GM03348 (cell line): ENCODE measurements around the gene DLL1.
"Not testable (repeated sequence)": the region's sequence is repeated elsewhere in the genome, so short reads cannot be mapped to it uniquely, and the experiment has no call there.

Source experiments
- DNase-seq: peaks from one replicate; pipeline ENCODE4 v3.0.0; 2012; ENCODE audit warnings: low spot score

Gene DLL1

DNA sequence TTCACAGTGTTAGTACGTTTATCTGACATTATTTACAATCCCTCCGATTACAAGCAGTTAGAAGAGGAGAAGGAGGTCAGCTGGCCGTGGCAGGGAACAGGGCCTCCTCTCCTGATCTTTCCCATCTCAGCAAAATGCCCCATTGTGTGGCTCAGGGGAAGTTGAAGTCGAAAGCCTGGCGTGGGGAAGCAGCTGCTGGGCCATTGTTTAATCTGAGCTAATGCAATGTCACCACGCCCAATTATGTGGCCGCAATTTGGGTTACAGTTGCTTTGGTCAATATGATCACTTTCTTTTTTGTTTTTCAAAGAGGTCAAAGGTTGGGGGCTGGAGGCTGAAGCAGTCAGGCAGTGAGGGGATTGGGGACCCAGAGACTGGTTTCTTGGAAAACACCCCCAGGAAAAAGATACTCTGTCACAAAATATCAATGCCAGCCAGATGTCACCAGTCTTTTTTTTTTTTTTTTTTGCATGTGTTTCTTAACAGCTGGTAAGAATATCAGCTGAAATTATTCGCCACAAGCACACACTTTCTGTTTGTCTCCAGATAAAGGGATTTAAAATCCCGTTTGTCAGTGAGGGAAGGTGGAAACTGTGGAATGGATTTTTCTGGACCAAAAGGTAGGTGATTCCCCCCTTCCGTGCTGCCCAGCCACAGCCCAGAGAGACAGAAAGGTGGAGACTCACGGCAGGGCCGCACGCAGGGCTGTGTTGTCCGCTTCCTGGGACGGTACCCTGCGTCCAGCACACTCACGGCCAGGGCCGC, 24.6 kb downstream of the DLL1 start:
- no peak for DNase-seq

DNA sequence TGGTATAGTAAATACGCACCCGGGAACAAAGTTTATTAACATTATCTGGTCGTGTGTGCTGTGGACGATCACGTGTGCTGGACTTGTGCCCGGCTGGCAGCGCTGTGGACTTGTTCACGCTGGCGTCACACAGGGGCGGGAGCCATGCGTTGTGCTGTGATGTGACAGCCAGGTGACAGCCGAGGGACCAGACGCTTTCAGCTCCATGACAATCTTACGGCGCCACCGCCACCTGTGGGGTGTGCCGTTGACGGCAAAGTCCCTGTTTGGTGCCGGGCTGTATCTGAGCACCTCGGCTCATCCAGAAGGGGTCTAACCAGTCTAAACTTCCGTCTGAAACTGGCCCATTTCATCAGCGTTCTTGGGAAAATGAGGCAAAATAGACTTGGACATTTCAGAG, 25.2 kb downstream of the DLL1 start:
- DNase-seq = no peak

DNA sequence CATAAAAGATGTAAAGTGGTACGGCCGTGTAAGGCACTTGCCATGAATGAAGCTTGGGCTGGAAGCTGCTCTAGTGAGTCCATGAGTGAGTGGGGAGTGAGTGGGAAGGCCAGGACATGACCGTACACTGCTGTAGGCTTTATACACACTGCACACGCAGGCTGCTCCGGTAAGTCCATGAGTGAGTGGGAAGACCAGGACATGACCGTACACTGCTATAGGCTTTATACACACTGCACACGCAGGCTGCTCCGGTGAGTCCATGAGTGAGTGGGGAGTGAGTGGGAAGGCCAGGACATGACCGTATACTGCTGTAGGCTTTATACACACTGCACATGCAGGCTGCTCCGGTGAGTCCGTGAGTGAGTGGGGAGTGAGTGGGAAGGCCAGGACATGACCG, 26.2 kb downstream of the DLL1 start:
- DNase-seq = not testable (repeated sequence)

DNA sequence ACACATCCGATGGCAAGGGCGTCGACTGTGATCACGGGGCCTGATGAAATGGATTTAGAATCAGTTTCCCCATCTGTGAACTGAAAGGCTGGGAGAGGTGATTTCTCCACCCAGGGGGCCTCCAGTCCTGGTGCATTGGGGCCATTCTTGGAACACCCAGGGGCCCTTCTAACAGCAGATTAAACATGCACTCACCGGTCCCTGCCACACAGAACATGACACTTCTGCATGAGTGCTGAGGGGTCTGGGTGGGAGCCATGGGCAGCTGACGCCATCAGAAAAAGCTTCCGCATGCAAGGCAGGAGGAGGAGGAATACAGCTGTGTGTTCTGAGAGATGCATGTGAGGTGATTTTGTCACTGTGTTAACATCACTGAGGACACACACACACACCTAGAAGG, 26.8 kb downstream of the DLL1 start:
- no peak for DNase-seq

DNA sequence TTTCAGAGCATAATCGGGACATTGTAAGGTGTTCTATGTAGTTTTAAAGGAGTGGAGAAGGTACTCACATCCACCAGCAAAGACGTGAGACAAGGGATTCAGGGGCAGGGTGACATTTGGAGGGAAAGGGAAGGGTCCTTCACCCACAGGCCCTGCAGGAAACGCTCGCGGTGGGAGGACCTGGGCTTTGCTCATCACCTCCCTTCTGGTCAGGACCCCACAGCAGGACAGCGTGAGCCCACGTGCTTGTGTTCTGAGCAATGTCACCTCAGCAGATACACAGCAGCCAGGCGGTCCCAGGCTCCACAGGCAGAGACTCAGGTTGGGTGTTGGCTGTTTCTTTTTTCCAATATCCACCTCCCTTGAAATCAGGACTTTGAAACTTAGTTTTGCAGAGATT, 27.5 kb downstream of the DLL1 start:
- no peak for DNase-seq

DNA sequence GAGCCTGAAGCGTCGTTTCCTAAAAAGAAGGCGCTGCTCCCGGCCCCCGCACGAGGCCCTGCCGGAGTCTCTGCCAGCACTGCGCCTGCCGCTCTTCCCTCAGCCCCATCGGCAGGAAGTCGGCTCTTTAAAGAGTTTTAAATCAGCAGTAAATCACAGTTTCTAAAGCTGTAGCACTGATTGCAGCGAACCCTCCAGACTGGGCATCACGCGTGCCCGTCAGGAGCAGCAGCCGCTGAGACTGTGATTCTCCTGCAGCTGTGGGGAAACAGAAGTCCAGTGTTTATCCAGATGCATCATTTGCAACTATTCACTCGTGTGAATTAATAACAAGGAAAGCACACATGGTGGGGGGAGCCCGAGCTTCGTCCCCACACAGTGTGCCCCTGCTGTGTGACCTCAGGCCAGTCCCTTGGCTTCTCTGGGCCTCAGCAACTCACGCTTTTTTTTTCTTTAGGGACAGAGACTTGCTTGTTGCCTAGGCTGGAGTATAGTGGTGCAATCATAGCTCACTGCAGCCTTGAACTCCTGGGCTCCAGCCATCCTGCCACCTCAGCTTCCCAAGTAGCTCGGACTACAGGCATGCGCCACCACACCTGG, 28.3 kb downstream of the DLL1 start:
- DNase-seq = no peak

DNA sequence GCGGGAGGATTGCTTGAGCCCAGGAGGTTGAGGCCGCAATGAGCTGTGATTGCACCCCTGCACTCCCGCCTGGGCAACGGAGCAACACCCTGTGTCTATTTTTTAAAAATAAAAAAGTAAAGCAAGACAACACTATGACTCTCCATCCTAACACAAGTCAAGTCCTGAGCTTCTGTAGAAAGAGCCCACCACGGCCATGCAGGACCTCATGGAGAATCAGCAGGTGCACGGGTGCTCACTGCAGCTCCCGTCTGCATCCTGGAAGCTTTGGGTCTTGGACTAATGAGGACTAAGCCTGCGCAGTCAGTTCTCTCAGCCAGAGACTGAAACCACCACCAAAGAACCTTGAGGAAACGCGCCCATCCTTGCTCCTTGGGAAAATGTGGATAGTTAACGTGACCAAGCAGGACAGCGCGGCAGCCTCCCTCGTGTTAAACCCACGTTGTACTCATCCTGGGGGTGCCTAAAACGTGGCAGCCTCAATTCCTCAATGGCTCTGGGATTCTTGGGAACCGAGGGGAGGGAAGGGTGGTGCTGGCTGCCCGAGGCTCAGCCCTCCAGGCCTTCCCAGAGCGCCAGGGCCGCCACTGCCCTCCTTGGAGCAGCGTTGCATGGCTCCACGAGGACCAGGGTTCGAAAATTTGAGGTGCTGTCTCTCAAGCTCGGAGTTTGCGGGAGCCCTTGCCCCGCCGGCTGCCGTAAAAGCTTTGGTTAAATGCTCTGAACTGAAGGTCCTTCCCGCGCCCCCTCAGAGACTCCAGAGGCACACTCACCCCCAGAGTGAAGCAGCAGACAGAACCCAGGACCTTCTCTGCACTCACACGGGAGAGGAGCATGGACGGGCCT, 29.0 kb downstream of the DLL1 start:
- DNase-seq = no peak

DNA sequence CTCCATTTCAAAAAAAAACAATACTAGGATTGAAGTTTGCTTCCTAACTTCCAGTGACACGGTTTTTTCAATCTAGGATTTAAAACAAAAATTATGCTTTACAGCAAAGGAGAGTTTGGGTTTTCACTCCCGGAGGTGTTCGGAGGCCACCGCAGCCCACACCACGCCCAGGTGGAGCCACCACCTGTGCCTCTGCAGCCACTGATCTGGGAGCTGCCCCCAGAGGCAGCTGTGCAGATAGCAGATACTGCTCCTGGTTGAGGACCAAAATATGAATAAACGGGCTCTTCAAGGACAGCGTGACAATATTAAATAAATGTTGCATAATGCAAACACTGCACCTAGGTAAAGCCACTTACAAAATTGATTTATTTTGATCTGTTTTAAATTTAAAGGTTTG, 30.2 kb downstream of the DLL1 start:
- DNase-seq = no peak

DNA sequence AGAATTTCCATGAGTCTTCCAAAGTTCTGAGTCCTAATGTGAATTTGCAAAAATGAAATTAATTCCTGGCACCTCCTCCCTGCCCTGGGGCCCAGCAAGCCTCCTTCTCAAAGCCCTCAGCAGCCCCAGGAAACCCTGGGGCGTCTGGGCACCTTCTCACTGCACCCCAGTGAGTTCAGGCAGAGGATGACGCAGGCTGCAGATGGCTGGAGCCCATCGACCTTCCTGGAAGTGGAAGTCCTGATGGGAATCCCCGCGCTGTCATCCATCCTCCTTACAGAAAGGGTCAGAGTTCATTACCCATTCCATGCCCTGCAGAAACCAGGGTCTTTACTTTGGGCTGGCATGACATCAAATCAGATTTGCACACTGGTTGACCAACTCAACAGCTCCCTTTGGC, 31.6 kb downstream of the DLL1 start:
- DNase-seq = no peak

DNA sequence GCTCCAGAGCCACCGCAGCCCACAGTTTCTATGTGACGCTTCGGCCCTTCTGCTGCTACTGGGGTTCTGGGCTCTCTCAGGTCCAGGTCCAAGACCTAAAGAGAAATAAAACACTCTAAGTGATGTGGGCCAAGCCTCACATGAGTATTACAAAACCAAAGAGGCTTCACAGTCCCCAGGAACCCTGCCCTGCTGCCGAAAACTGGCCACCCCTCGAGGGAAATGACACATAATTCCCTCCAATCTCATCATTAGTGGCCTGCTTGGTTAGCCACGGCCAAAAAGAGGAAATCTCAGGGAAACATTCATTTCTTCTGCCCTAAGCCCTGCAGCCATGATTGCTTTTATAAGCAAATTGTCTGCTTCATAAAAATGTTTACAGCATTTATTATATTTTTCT, 32.5 kb downstream of the DLL1 start:
- no peak for DNase-seq

DNA sequence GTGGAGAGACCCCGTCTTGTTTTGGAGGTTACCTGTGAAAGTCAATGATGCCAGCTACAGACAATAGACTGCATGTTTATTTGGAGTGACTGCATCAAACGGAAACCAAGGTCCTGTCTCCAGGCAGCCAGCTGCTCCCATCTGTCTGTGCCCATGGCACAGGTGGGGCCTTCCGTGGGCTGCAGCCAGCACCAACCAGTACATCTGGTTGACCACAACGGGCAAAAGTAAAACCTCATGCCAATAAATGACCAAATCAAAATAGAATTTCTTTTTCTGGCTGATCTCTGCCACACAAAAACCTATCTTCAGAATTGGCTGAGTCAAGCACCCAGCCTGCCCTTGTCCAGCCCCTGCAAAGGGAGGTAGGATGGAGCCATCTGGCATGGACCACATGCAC, 33.5 kb downstream of the DLL1 start:
- DNase-seq = no peak

DNA sequence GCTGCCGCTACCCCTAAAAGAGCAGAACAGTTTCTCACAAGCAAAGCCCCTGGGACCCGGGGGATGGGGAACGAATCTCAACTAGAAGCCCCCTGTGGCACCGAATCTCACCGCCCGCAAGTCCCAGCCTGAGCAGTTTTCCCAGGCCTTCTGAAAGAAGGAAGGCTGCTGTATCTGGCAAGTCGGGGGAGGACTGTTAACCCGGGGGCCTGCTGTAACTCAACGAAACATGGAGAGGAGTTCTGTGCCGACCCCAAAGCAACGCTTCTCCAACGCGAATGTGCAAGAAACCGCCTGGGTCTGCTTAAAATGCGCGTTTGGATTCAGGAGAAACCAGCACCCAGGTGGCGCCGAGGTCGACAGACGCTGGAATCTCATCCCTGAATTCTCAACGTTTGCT, 34.2 kb downstream of the DLL1 start:
- DNase-seq = no peak

DNA sequence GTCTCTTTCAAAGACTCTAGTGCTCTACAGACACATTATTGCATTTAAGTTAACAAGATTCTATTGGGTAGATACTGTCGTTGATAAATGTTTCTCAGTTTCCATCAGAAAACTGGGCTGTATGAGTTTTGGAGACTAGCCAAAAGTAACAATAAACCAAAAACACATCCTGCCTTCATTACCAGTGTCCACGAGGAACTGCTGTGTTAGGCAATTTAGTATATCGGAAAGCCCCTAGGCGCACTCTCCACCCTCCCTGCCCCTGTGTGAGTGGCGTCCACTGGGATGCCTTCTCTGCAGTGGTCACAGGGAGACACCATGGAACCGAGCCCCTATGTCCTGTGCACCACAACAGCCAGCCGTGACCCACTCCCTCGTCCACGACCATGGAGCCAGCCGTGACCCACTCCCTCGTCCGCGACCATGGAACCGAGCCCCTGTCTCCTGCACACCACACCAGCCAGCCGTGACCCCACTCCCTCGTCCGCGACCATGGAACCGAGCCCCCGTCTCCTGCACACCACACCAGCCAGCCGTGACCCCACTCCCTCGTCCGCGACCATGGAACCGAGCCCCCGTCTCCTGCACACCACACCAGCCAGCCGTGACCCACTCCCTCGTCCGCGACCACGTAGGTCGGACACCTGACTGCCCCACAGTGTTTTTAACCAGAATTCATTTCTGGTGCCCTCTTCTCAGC, 35.3 kb downstream of the DLL1 start:
- DNase-seq = no peak

DNA sequence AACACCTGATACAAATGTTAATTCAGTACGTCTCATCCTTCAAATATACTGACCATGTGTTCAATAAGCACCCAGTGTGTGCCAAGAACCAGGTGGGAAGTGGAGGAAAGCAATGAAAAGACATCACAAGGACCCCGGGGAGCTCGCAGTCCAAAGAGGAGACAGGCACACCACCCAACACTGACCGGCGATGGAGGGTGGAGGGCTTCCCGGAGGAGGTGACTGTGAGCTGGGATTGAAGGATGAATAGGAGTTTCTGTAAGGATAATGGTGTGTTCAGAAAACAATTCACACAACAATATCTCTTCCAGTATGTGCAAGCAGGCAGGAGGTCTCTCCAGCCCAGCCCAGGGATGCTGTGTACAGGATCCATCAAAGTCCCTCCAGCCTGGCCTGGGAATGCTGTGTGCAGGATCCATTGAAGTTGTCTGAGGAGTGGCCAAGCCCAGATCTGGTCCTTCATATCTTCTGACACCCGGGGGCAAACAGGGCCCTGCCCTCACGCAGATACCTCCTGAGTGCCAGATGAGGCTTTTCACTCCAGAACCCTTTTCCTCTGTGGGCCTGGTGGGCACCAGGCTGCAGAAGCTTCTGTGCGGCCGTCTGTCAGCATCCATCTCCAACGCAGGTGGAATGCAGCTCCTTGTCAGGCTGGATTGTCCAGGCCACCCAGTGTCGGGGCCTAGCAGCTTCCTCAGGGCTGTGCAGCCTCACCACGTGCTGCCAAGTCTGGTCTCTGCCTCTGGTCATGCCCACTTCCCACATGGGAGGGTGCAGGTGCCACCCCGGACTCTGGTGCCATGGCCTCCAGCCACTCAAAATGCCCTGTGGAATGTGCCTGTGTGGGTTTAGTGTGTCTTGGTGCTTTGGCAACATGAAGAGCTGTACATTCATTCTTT, 36.3 kb downstream of the DLL1 start:
- DNase-seq = no peak

DNA sequence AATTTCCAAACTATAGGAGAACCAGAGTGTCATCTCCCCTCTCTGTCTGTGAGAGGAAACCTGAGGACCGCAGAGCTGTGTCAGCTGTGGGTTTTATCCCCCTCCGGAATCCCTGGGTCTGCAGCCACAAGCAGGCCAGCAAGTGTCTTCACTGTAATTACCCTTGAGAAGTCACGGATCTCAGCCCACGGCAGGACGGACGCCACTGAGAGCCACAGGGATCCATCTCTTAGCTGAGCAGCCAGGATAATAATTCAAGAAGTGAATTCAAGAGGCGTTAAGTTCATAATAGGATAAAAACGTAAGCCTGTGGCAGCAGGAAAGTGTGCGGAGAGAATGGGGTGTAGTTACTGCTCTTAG, 37.0 kb downstream of the DLL1 start:
- no peak for DNase-seq

DNA sequence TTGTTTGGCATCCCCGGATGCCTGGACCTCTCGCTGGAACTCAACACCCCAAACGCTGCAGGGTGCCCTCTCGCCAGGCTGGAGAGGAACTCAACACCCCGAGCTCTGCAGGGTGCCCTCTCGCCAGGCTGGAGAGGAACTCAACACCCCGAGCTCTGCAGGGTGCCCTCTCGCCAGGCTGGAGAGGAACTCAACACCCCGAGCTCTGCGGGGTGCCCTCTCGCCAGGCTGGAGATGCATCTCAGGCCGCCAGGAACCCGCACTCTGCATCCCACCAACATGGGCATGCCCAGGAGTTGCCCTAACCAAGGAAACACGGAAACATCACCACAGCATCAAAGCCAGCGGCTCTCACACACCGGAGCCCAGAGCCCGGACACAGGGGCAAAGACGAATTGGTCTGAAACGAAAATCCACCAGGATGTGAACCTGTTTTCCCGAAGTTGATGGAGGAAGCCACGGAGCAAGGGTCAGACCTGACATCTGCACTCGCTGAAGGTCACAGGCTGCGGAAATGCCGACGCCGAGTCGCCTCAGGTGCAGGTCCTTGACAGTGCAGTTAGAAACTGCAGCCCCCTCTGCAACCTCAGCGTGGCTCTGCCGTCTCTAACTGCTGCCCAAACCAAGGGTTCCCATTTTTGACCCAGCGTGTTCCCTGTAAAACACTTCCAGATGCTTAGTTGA, 37.5 kb downstream of the DLL1 start:
- DNase-seq = no peak

DNA sequence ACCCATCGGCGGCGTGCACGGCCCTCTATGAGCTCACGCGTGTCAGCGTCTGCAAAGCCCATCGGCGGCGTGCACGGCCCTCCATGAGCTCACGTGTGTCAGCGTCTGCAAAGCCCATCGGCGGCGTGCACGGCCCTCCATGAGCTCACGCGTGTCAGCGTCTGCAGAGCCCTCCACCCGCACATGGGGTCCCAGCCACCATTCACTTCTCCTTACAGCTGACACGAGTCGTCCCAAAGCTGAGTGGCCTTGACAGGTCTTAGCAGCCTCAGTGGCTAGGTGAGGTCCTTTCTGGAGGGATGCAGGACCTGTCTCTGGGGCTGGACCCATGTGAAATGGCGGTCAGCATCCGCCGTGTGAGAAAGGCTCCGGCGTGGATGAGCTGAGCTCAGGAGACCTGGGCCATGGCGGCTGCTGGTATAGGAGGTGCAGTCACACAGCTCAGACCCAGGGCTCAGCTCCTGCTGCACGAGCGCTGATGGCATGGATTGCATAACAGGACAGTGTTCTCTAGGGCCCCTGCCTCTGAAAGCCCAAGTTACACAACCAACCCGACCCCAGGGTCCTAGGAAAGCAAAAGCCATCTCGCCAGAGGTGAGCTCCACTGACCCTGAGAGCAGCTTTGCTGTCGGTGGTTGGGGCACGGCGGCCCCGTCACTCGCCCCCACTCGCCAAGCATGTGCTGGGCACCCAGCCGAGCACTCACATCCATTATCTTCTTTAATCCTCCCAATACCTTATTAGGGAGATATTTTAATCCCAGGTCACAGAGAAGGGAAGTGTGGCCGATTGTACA, 38.9 kb downstream of the DLL1 start:
- no peak for DNase-seq

DNA sequence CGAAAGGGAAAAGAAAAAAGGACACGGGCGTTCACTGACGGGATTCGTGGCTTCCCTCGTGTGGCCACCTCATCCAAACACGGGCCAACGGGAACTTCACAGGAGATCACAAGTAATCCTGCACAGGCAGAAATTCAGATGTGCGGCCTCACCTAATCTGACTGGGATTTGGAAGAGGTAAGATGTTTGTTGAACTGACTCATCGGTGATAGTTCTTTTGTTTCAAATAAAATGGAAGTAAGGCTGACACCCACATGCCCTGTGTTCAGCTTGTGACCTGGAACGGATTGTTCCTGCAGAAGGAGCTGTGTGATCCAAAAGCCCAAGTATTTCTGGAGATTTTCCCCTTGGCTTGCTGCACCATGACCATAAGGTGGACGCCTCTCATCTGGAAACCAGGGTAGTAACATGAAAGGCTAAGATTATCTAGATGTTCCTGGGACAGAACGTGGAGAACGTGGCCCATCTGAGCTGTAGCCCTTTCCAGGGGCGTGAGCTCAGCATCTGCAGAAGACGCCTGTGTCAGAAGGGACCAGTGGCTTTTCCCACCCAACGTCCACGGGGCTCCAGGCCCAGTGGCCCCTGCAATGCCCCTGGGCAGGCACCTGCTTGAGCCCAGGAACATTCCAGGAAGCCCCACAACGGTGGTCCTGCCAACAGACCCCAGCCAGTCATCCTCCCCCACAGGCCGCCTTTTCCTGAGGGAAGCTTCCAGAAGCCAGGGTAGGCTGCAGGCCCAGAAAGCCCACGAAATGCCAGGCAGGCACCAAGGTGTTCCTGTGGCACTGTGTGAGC, 39.7 kb downstream of the DLL1 start:
- DNase-seq = no peak

DNA sequence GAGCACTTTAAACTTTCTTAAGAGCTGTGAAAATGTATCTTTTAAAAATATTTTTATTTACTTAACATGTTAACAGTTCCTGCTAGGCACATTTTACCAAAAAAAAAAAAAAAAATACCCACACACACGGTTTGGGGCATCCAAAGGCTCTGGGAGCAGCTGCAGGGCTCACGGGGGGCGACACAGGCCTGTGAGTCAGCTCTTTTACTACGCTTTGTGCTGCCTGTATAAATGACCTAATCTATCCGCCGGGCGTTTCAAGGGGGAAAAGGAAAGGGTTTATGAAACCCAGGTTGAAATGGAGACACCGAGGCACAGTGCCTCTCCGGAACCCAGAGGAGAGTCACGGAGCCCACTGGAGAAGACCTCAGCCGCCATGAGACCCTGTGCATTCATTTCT, 40.4 kb downstream of the DLL1 start:
- no peak for DNase-seq
